Measurements from ENCODE around the gene MB. TPM values are rescaled to one million over a fixed set of nuclear protein-coding genes. Genes with fewer than 3 reads are reported as not detected.

MB gene
- total RNA-seq, 2 experiments from 2014 or later, result not detected

GRCh38 chr22:35638410-35638809 lies 21.3 kb upstream of the MB start:
- H3K4me2 ChIP-seq (ENCODE audit: low read length), result no peak overlapping the region
- no peak for DNase-seq (ENCODE audit: low spot score)
- TF ChIP-seq EZH2phosphoT487 (IDR thresholded peaks at IDR 0.05; ENCODE audit: borderline replicate concordance, low read depth, low read length), result no peak
- intact Hi-C loops (cut with micrococcal nuclease; ENCODE audit: unreplicated experiment), result no loop called here
- H3K4me1 ChIP-seq (ENCODE audit: insufficient read depth, low read length, poor library complexity, severe bottlenecking), result peaks cover 20% of the 10 kb centered on the region
- no peaks in the 10 kb centered on the region for H3K9me3 ChIP-seq (ENCODE audit: low read length)
- no peaks in the 10 kb centered on the region for H3K79me2 ChIP-seq (ENCODE audit: insufficient read depth, low read depth, low read length)
- H3K9me2 ChIP-seq (ENCODE audit: insufficient read depth, low read length), result no peaks in the 10 kb centered on the region
- H3K27ac ChIP-seq (ENCODE audit: low read depth, low read length, poor library complexity, severe bottlenecking), result no peak overlapping the region
- ChIA-PET CTCF (ENCODE audit: unreplicated experiment) (no interaction called here), POLR2A (no interaction called here)
- H2AFZ ChIP-seq (ENCODE audit: low read length), result no peak overlapping the region
- H4K20me1 ChIP-seq (ENCODE audit: insufficient read depth, low read length), result no peaks in the 10 kb centered on the region
- no TSS peak for BruUV-seq (replicated peaks)
- no peaks in the 10 kb centered on the region for H3K36me3 ChIP-seq (ENCODE audit: insufficient read depth, low read length)
- H3K4me3 ChIP-seq (ENCODE audit: low read depth, low read length, poor library complexity, severe bottlenecking), result no peak overlapping the region

DNA sequence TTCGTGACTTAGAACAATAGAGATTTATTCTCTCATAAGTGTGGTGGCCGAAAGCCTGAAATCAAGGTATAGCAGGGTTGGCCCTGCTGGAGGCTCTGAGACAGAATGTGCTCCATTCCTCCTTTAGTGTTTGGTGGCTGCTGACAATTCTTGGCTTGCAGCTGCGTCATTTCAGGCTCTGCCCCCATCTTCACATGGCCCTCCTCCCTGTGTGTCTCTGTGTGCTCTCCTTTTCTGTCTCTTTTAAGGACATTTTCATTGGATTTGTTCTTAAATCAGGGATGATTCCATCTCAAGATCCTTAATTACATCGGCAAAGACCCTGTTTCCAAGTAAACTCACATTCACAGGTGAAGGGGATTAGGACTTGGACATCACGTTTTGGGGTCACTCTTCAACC lies 20.9 kb upstream of the MB start:
- no peaks in the 10 kb centered on the region for H3K79me2 ChIP-seq (ENCODE audit: insufficient read depth, low read depth, low read length)
- intact Hi-C loops (cut with micrococcal nuclease; ENCODE audit: unreplicated experiment), result no loop called here
- H3K9me2 ChIP-seq (ENCODE audit: insufficient read depth, low read length), result no peaks in the 10 kb centered on the region
- no peaks in the 10 kb centered on the region for H3K36me3 ChIP-seq (ENCODE audit: insufficient read depth, low read length)
- H3K4me2 ChIP-seq (ENCODE audit: low read length), result no peak overlapping the region
- no peak overlapping the region for H3K4me3 ChIP-seq (ENCODE audit: low read depth, low read length, poor library complexity, severe bottlenecking)
- ChIA-PET POLR2A (no interaction called here), CTCF (ENCODE audit: unreplicated experiment) (no interaction called here)
- no peaks in the 10 kb centered on the region for H3K9me3 ChIP-seq (ENCODE audit: low read length)
- no peak overlapping the region for H2AFZ ChIP-seq (ENCODE audit: low read length)
- no peak for DNase-seq (ENCODE audit: low spot score)
- no TSS peak for BruUV-seq (replicated peaks)
- H3K4me1 ChIP-seq (ENCODE audit: insufficient read depth, low read length, poor library complexity, severe bottlenecking), result peaks cover 23% of the 10 kb centered on the region
- no peaks in the 10 kb centered on the region for H4K20me1 ChIP-seq (ENCODE audit: insufficient read depth, low read length)
- TF ChIP-seq EZH2phosphoT487 (IDR thresholded peaks at IDR 0.05; ENCODE audit: borderline replicate concordance, low read depth, low read length) (no peak), CTCF (conservative IDR thresholded peaks at IDR 0.05; ENCODE audit: low read length) (no peak)
- no peak overlapping the region for H3K27ac ChIP-seq (ENCODE audit: low read depth, low read length, poor library complexity, severe bottlenecking)

DNA sequence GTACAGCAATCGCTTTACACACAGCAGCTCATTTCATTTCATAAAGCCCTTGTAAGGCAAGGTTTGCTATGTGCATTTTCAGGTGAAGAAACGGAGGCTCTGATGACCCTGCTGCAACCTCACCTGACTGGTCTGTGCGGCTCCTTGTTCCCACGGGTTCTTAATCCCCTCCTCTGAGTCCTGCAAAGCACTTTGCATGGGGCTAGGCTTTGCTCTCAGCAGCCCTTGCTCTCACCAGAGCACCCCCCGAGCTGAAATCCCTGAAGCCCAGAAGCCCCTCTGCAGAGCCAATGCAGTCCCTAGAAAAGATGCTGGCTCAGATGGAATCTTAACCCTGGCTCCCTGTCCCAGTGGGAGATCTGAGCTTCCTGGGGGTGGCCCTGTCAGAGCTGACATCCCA lies 20.1 kb upstream of the MB start:
- H3K4me3 ChIP-seq (ENCODE audit: low read depth, low read length, poor library complexity, severe bottlenecking), result no peak overlapping the region
- no TSS peak for BruUV-seq (replicated peaks)
- H2AFZ ChIP-seq (ENCODE audit: low read length), result no peak overlapping the region
- no peaks in the 10 kb centered on the region for H3K79me2 ChIP-seq (ENCODE audit: insufficient read depth, low read depth, low read length)
- H3K36me3 ChIP-seq (ENCODE audit: insufficient read depth, low read length), result no peaks in the 10 kb centered on the region
- DNase-seq (ENCODE audit: low spot score), result no peak
- peaks cover 23% of the 10 kb centered on the region for H3K4me1 ChIP-seq (ENCODE audit: insufficient read depth, low read length, poor library complexity, severe bottlenecking)
- no peak overlapping the region for H3K27ac ChIP-seq (ENCODE audit: low read depth, low read length, poor library complexity, severe bottlenecking)
- ChIA-PET POLR2A (no interaction called here), CTCF (ENCODE audit: unreplicated experiment) (no interaction called here)
- TF ChIP-seq EZH2phosphoT487 (IDR thresholded peaks at IDR 0.05; ENCODE audit: borderline replicate concordance, low read depth, low read length) (no peak), CTCF (conservative IDR thresholded peaks at IDR 0.05; ENCODE audit: low read length) (no peak)
- intact Hi-C loops (cut with micrococcal nuclease; ENCODE audit: unreplicated experiment), result no loop called here
- no peaks in the 10 kb centered on the region for H3K9me2 ChIP-seq (ENCODE audit: insufficient read depth, low read length)
- H3K9me3 ChIP-seq (ENCODE audit: low read length), result no peaks in the 10 kb centered on the region
- no peaks in the 10 kb centered on the region for H4K20me1 ChIP-seq (ENCODE audit: insufficient read depth, low read length)
- H3K4me2 ChIP-seq (ENCODE audit: low read length), result no peak overlapping the region

Measured in OCI-LY7 (cell line).